Muscle of leg (tissue), 11 donors: ENCODE results near the gene TFPI. TPM values are rescaled to one million over a fixed set of nuclear protein-coding genes. Genes with fewer than 3 reads are reported as not detected.

Experiments
- DNase-seq: peaks from one replicate; pipeline ENCODE4 v3.0.0; 2013
- H3K27ac ChIP-seq: one replicate; pipeline ENCODE4 v1.5.1; 2013; ENCODE audit warnings: mild to moderate bottlenecking, low read length, control low read depth
- H3K27me3 ChIP-seq: one replicate; pipeline ENCODE4 v1.6.1; 2013; ENCODE audit warnings: low read length; ENCODE audit not compliant: control insufficient read depth, insufficient read depth
- H3K36me3 ChIP-seq: one replicate; pipeline ENCODE4 v1.6.1; 2013; ENCODE audit warnings: low read length; ENCODE audit not compliant: control insufficient read depth, insufficient read depth
- H3K4me1 ChIP-seq: one replicate; pipeline ENCODE4 v1.6.1; 2013; ENCODE audit warnings: low read length; ENCODE audit not compliant: control insufficient read depth, insufficient read depth
- H3K4me3 ChIP-seq: one replicate; pipeline ENCODE4 v1.5.1; 2013; ENCODE audit warnings: low read length, control low read depth
- H3K9me3 ChIP-seq: replicated peaks from 2 replicates; pipeline ENCODE4 v1.6.1; 2013; ENCODE audit warnings: low read depth, low read length; ENCODE audit not compliant: control insufficient read depth
- WGBS: methylation state at CpG from one replicate; pipeline ENCODE4 v1.1.5; 2013; ENCODE audit warnings: missing lambda C conversion rate; ENCODE audit not compliant: insufficient coverage; 5-methylcytosine and 5-hydroxymethylcytosine counted together
- polyA plus RNA-seq, 8 donors: library from polyadenylated mRNA; unstranded; fragments of 120-200 nt; gene quantifications; one replicate each; pipeline versions ENCODE4 v1.2.1 to v1.2.3, GENCODE V29; 2013; ENCODE audit warnings: inconsistent platforms in 1 of 8, low replicate concordance in 1 of 8; ENCODE audit not compliant: insufficient read length in 8 of 8, insufficient read depth in 1 of 8
- total RNA-seq: library from RNA; stranded (reverse); fragments of 120-200 nt; gene quantifications from one replicate; pipeline ENCODE4 v1.2.4, GENCODE V29; 2013

Gene TFPI
- total and polyA plus RNA-seq, 9 donors, result 36.3 to 74.0 (median 52.1) TPM

DNA sequence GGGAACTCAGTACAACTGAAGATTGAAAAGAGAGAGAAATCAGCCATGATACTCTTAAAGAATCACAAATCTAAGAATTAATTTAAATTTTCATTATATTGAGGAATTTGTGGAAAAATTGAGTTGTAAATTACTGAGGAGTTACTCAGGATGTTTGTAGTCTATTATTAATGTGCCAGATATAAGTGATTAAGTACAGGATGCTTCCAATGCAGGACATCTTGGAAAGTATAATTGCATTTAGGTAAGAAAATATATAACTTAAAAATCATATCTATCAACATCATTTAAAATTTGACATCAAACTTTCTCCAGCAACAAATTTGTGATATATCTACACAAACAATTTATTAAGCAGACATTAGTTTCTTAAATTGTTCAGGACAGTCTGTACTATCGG is 107.5 kb downstream of the TFPI start:
- no CpG with 5 or more reads among the region's 1 CpG for WGBS
- Histone ChIP-seq H3K4me3 (peak overlapping the region; percentile 49), H3K36me3 (no peaks in the 10 kb centered on the region), H3K27ac (peak overlapping the region; percentile 77), H3K4me1 (no peaks in the 10 kb centered on the region), H3K9me3 (no peaks in the 10 kb centered on the region), H3K27me3 (no peaks in the 10 kb centered on the region)
- peak; percentile 44 for DNase-seq

GRCh38 chr2:187445051-187445450 is 109.2 kb downstream of the TFPI start:
- no peak overlapping the region for H3K27ac ChIP-seq
- H3K4me3 ChIP-seq, result peak overlapping the region; percentile 12
- H3K27me3 ChIP-seq, result no peaks in the 10 kb centered on the region
- DNase-seq, result no peak
- H3K4me1 ChIP-seq, result no peaks in the 10 kb centered on the region
- no CpG with 5 or more reads among the region's 6 CpGs for WGBS
- no peaks in the 10 kb centered on the region for H3K9me3 ChIP-seq
- H3K36me3 ChIP-seq, result no peaks in the 10 kb centered on the region

DNA sequence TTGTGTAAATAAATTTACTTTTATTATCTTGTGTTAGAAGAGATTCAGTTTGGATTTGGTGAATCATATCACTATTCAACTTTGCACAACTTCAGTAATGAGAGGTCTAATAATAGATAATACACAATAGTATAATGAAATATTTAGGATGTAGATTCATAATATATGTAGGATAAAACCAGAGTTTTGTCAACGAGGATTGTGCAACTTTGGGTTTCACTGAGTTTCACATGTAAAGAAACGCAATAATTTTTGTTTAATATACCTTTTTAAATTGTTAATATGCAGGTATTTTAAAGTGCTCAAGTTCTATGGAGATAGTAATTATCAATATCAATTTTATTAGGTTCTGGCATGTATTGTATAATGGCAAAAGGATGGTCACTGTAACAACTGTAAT is 111.5 kb downstream of the TFPI start:
- no peaks in the 10 kb centered on the region for H3K4me1 ChIP-seq
- no peak overlapping the region for H3K4me3 ChIP-seq
- no peak overlapping the region for H3K27ac ChIP-seq
- no CpG with 5 or more reads among the region's 2 CpGs for WGBS
- no peaks in the 10 kb centered on the region for H3K36me3 ChIP-seq
- no peaks in the 10 kb centered on the region for H3K9me3 ChIP-seq
- no peaks in the 10 kb centered on the region for H3K27me3 ChIP-seq
- DNase-seq, result no peak

DNA sequence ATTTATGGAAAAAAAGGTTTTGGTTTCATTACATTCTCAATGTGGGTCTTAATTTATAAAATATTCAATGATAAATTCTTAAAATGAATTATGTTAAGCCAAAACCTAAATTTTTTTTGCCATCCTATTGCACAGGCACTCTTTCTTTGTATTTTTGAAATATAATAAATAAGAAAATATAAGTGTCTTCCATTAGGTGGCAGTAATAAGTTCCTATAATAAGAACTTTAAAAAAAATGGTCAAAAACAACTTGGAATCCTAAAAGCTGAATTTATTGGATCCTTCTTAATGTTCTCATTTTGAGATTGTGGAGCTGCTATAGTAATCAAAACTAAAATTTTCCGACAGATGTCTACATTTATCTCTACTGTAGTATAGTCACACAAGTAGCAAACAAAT is 111.9 kb downstream of the TFPI start:
- no peak overlapping the region for H3K4me3 ChIP-seq
- no peaks in the 10 kb centered on the region for H3K36me3 ChIP-seq
- no peak for DNase-seq
- no peaks in the 10 kb centered on the region for H3K4me1 ChIP-seq
- H3K27ac ChIP-seq, result no peak overlapping the region
- no CpG with 5 or more reads among the region's 1 CpG for WGBS
- H3K9me3 ChIP-seq, result no peaks in the 10 kb centered on the region
- no peaks in the 10 kb centered on the region for H3K27me3 ChIP-seq

DNA sequence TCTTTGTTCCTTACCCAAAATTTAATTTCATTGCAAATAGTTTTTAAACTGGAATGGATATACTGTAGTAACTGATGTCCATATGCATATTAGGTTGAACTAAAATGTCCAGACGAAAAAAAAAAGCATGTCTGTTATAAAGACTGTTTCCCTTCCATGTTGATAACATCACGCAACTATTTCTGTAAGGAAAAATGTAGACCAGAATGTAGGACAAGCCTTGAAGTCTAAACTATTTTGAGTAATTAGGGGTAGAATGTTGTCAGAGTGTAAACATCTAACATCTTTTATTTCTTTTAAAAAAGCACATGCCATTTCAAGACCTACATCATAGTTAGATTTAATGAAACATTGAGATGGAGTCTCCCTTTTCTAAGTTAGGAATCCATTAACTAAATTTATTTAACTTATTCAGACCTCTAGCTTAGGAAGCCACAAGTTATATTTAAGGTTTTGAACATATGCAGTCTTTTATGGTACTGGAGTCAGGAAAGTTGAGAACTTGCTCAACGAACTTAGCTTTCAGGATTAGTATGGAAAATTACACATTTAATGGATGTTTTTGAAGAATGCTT is 114.0 kb downstream of the TFPI start:
- WGBS, result no CpG with 5 or more reads among the region's 3 CpGs
- Histone ChIP-seq H3K36me3 (no peaks in the 10 kb centered on the region), H3K4me3 (no peak overlapping the region), H3K4me1 (no peaks in the 10 kb centered on the region), H3K27me3 (no peaks in the 10 kb centered on the region), H3K9me3 (no peaks in the 10 kb centered on the region), H3K27ac (no peak overlapping the region)
- no peak for DNase-seq

GRCh38 chr2:187438455-187438854 is 115.8 kb downstream of the TFPI start:
- no peak overlapping the region for H3K27ac ChIP-seq
- H3K36me3 ChIP-seq, result no peaks in the 10 kb centered on the region
- no peak overlapping the region for H3K4me3 ChIP-seq
- H3K4me1 ChIP-seq, result no peaks in the 10 kb centered on the region
- H3K9me3 ChIP-seq, result no peaks in the 10 kb centered on the region
- DNase-seq, result no peak
- no peaks in the 10 kb centered on the region for H3K27me3 ChIP-seq
- WGBS, result no CpG with 5 or more reads among the region's 1 CpG

DNA sequence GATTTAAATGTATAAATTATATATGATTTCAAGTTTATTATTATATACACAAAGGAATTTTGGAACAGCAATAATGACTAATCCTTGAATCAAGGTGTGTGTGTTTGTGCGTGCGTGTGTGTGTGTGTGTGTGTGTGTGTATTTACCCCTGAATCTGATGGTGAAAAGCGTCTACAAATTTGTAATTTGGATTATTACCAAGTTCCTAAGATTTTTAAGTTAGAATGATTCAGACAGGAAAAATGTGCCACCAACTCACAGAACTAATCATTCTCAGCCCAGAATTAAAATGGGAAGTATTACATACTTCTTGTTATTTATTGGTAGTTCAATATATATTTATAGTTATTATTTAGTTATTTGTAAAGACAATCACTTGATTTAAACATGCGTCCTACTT is 118.5 kb downstream of the TFPI start:
- Histone ChIP-seq H3K36me3 (no peaks in the 10 kb centered on the region), H3K27ac (no peak overlapping the region), H3K4me1 (no peaks in the 10 kb centered on the region), H3K9me3 (no peaks in the 10 kb centered on the region), H3K4me3 (no peak overlapping the region), H3K27me3 (no peaks in the 10 kb centered on the region)
- WGBS, result no CpG with 5 or more reads among the region's 4 CpGs
- no peak for DNase-seq

- Histone ChIP-seq H3K4me1 (no peaks in the 10 kb centered on the region), H3K9me3 (no peaks in the 10 kb centered on the region), H3K27me3 (no peaks in the 10 kb centered on the region), H3K36me3 (no peaks in the 10 kb centered on the region), H3K4me3 (no peak overlapping the region), H3K27ac (no peak overlapping the region)
- no CpG with 5 or more reads among the region's 3 CpGs for WGBS
- DNase-seq, result no peak
Measured at GRCh38 chr2:187435078-187435477, 119.2 kb downstream of the TFPI start.

DNA sequence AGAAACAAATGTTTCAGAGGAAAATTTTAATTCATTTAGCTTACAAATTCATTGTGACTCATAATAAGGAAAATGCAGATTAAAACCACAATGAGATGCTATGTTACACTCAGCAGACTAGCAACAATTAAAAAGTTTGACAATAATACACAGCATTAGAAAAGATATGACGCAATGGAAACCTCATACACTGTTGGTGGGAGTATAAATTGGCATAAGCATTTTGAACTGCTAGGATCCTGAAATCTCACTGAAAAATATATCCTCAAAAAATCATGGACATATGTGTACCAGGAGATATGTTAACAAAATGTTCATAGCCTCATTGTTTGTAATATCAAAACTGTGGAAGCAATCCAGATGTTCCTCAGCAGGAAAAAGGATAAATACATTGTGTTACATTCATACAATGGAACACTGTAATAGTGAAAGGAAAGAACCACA is 119.9 kb downstream of the TFPI start:
- H3K4me3 ChIP-seq, result no peak overlapping the region
- H3K4me1 ChIP-seq, result no peaks in the 10 kb centered on the region
- no CpG with 5 or more reads among the region's 1 CpG for WGBS
- no peaks in the 10 kb centered on the region for H3K9me3 ChIP-seq
- no peak overlapping the region for H3K27ac ChIP-seq
- no peaks in the 10 kb centered on the region for H3K27me3 ChIP-seq
- peak; percentile 48 for DNase-seq
- H3K36me3 ChIP-seq, result no peaks in the 10 kb centered on the region

GRCh38 chr2:187431911-187432310 is 122.3 kb downstream of the TFPI start:
- H3K27me3 ChIP-seq, result no peaks in the 10 kb centered on the region
- no peak overlapping the region for H3K4me3 ChIP-seq
- no peak overlapping the region for H3K27ac ChIP-seq
- no peaks in the 10 kb centered on the region for H3K36me3 ChIP-seq
- no peak for DNase-seq
- H3K9me3 ChIP-seq, result no peaks in the 10 kb centered on the region
- H3K4me1 ChIP-seq, result no peaks in the 10 kb centered on the region

- no peak for DNase-seq
- no peaks in the 10 kb centered on the region for H3K4me1 ChIP-seq
- no peaks in the 10 kb centered on the region for H3K36me3 ChIP-seq
- no peak overlapping the region for H3K4me3 ChIP-seq
- no peaks in the 10 kb centered on the region for H3K27me3 ChIP-seq
- no peaks in the 10 kb centered on the region for H3K9me3 ChIP-seq
- H3K27ac ChIP-seq, result no peak overlapping the region
Measured at GRCh38 chr2:187429989-187430388, 124.2 kb downstream of the TFPI start.
